ENCODE results near the gene ZSCAN10.
A peak's percentile ranks its signal among the peaks of the same experiment; 100 is the strongest.

Gene ZSCAN10

GRCh38 chr16:3113765-3114479 lies 14.8 kb upstream of the ZSCAN10 start:
- ChIA-PET CTCF (interaction anchor here (1.0 to 3.4 kb wide), 6 partner anchors 10 to 83 kb away, joined by 3 to 22 read pairs (median 8); no protein-coding TSS in a partner anchor), POLR2A (no interaction called here)
- no peak for TF ChIP-seq CTCF (IDR thresholded peaks at IDR 0.05; ENCODE audit: control extremely low read depth, extremely low read depth, low read depth, missing control alignments)
- DNase-seq (ENCODE audit: extremely low spot score) = no peak

GRCh38 chr16:3112881-3113574 lies 13.9 kb upstream of the ZSCAN10 start:
- ChIA-PET POLR2A (no interaction called here), CTCF (interaction anchor here (1.0 to 3.4 kb wide), 6 partner anchors 9 to 82 kb away, joined by 3 to 13 read pairs (median 8); no protein-coding TSS in a partner anchor)
- no peak for TF ChIP-seq CTCF (IDR thresholded peaks at IDR 0.05; ENCODE audit: control extremely low read depth, extremely low read depth, low read depth, missing control alignments)
- DNase-seq (ENCODE audit: extremely low spot score) = no peak

GRCh38 chr16:3112058-3112880 lies 13.2 kb upstream of the ZSCAN10 start, which contains the start of gene ZNF205:
Gene ZNF205 (plus strand): TSS chr16:3112586. CDS start chr16:3113431, 845 bp downstream.
- TF ChIP-seq CTCF (IDR thresholded peaks at IDR 0.05; ENCODE audit: control extremely low read depth, extremely low read depth, low read depth, missing control alignments) = no peak
- ChIA-PET CTCF (interaction anchor here (1.3 to 3.4 kb wide), 7 partner anchors 10 to 81 kb away, joined by 3 to 13 read pairs (median 9); no protein-coding TSS in a partner anchor), POLR2A (no interaction called here)
- no peak for DNase-seq (ENCODE audit: extremely low spot score)

GRCh38 chr16:3106205-3106928 lies 7.3 kb upstream of the ZSCAN10 start:
- CTCF ChIA-PET = interaction anchor here (0.8 to 15.3 kb wide), 6 partner anchors 10 to 75 kb away, joined by 3 to 246 read pairs (median 5); partner anchors contain the start of gene ZNF213
- POLR2A ChIA-PET = interaction anchor here (0.7 to 1.0 kb wide), 2 partner anchors 44 to 53 kb away, joined by 3 read pairs; no protein-coding TSS in a partner anchor
- DNase-seq (ENCODE audit: extremely low spot score) = peak; percentile 99
- no peak for TF ChIP-seq CTCF (IDR thresholded peaks at IDR 0.05; ENCODE audit: control extremely low read depth, extremely low read depth, low read depth, missing control alignments)

- no peak for DNase-seq (ENCODE audit: extremely low spot score)
- ChIA-PET POLR2A (no interaction called here), CTCF (interaction anchor here (0.7 to 15.3 kb wide), 15 partner anchors 10 to 74 kb away, joined by 3 to 246 read pairs (median 3); partner anchors contain the start of genes IL32, ZNF205 and ZNF213)
- no peak for TF ChIP-seq CTCF (IDR thresholded peaks at IDR 0.05; ENCODE audit: control extremely low read depth, extremely low read depth, low read depth, missing control alignments)
Measured at GRCh38 chr16:3101841-3102470, 2.9 kb upstream of the ZSCAN10 start.

Data from GM10248 (cell line).